HUES64 (cell line): ENCODE results near the gene HOXD10.

Experiments used
- H3K27ac ChIP-seq: 2 replicates; pipeline ENCODE4 v1.7.0; 2013; ENCODE audit warnings: low read depth, low read length, inconsistent platforms
- H3K27me3 ChIP-seq: 2 replicates; pipeline ENCODE4 v1.6.1; 2013; ENCODE audit warnings: mild to moderate bottlenecking, low read length; ENCODE audit not compliant: insufficient read depth
- H3K36me3 ChIP-seq: 2 replicates; pipeline ENCODE4 v1.6.1; 2013; ENCODE audit warnings: mild to moderate bottlenecking, low read length; ENCODE audit not compliant: insufficient read depth
- H3K4me1 ChIP-seq: 2 replicates; pipeline ENCODE4 v1.6.1; 2013; ENCODE audit warnings: mild to moderate bottlenecking, low read length, moderate library complexity; ENCODE audit not compliant: insufficient read depth
- H3K4me3 ChIP-seq: 2 replicates; pipeline ENCODE4 v1.5.1; 2013; ENCODE audit warnings: mild to moderate bottlenecking, low read length, moderate library complexity
- H3K9ac ChIP-seq: 2 replicates; pipeline ENCODE4 v1.6.1; 2013; ENCODE audit warnings: mild to moderate bottlenecking, low read depth, low read length
- H3K9me3 ChIP-seq: 2 replicates; pipeline ENCODE4 v1.6.1; 2013; ENCODE audit warnings: low read depth, low read length; ENCODE audit not compliant: insufficient read depth
- WGBS: fragments of 150-250, 120-280 bp; methylation state at CpG from one replicate; pipeline ENCODE4 v1.1.7; 2013; ENCODE audit warnings: missing lambda C conversion rate; 5-methylcytosine and 5-hydroxymethylcytosine counted together

HOXD10 gene

DNA sequence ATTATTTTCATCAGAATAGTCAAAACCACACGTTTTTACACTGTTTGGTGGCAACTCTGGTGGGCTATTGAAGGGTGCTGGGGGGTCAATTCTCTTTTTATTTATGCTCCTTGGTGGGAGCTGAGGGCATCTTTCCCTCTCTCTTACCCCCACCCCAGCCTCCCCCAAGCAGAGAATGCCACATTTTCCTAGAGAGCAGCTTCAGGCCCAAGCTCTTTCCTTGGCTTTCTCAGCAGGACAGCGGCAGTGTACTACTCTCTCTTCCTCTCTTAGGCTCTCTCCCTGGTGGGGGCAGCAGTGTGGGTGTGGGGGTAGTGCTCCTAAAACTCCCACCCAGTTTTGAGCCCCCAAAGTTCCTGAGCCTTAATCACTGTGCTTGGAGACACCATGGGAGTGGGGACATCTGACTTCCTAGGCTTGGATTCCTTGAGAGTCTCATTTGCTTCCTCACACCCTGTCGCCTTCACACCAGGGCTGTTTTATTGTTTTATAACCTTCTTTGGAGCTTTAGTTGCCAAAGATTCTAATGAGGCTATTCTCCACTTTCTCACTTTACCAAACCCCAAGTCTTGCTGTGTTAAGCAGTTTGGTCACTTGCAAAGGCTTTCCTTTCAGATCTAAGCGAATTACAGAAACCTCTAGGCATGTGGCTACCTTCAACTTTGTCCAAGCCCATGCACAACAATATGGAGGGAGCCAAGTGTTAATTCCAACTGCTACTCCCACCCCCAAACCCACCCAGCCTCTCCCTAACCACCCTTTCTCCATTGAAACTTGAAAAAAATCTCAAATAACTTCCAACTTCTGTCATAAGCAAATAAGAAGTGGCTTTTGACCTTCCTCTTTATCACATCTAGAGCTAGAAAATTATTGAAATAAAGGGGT lies 28.7 kb downstream of the HOXD10 start:
- WGBS, result 19% methylated on average over 2 of the region's 4 CpGs
- Histone ChIP-seq H3K9me3 (no peaks in the 10 kb centered on the region), H3K4me3 (no peak overlapping the region), H3K9ac (no peak overlapping the region), H3K4me1 (0 out of 2 replicates have a peak, but pooled peaks cover 2% of the 10 kb centered on the region), H3K27me3 (peaks cover 100% of the 10 kb centered on the region), H3K27ac (no peak overlapping the region), H3K36me3 (no peaks in the 10 kb centered on the region)

GRCh38 chr2:176146101-176146500 lies 29.5 kb downstream of the HOXD10 start:
- Histone ChIP-seq H3K9me3 (no peaks in the 10 kb centered on the region), H3K27me3 (peaks cover 100% of the 10 kb centered on the region), H3K9ac (no peak overlapping the region), H3K4me1 (0 out of 2 replicates have a peak, but pooled peaks cover 2% of the 10 kb centered on the region), H3K27ac (no peak overlapping the region), H3K4me3 (no peak overlapping the region), H3K36me3 (no peaks in the 10 kb centered on the region)
- 57% methylated on average over 5 of the region's 6 CpGs for WGBS

GRCh38 chr2:176146645-176147044 lies 30.1 kb downstream of the HOXD10 start:
- Histone ChIP-seq H3K27ac (no peak overlapping the region), H3K9me3 (no peaks in the 10 kb centered on the region), H3K9ac (no peak overlapping the region), H3K27me3 (peaks cover 100% of the 10 kb centered on the region), H3K36me3 (no peaks in the 10 kb centered on the region), H3K4me1 (0 out of 2 replicates have a peak, but pooled peaks cover 2% of the 10 kb centered on the region), H3K4me3 (no peak overlapping the region)

DNA sequence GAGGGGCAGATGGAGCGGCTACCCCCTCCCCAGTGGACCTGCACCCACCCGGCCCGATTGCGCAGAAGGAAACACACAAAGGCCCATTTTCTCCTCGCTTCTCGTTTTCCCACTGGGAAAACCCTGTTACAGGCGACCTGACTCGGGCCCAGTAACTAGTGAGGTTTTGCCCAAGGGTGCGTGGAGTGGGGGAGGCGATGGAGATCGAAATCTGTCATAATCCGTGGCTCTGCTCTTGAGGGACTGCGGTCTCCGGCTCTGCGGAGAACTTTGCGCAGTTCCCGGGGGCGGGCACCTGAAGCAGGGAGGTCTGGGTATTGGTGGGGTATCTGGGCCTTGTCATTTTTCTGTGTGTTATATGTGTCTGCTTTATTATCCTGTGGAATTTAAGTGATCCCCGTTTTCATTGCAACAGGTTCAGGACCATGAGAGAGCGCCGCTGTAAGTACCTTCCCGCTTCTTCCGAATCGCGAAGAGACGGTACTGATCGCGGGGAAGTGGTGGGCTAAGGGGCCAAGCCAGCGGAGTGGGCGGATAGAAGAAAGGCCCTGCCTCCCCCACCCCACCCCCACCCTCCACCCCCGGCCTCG lies 30.7 kb downstream of the HOXD10 start:
- Histone ChIP-seq H3K9me3 (no peaks in the 10 kb centered on the region), H3K9ac (no peak overlapping the region), H3K27ac (no peak overlapping the region), H3K4me3 (no peak overlapping the region), H3K27me3 (peaks cover 100% of the 10 kb centered on the region), H3K4me1 (0 out of 2 replicates have a peak, but pooled peaks cover 2% of the 10 kb centered on the region), H3K36me3 (no peaks in the 10 kb centered on the region)
- WGBS, result 17% methylated on average over 29 of the region's 32 CpGs

GRCh38 chr2:176147800-176148496 lies 31.4 kb downstream of the HOXD10 start:
- no peak overlapping the region for H3K27ac ChIP-seq
- no peaks in the 10 kb centered on the region for H3K36me3 ChIP-seq
- no peak overlapping the region for H3K9ac ChIP-seq
- H3K4me1 ChIP-seq, result 0 out of 2 replicates have a peak, but pooled peaks cover 2% of the 10 kb centered on the region
- no peak overlapping the region for H3K4me3 ChIP-seq
- WGBS, result 3% methylated on average over 31 of the region's 31 CpGs
- H3K9me3 ChIP-seq, result 0 out of 2 replicates have a peak, but pooled peaks cover 4% of the 10 kb centered on the region
- peaks cover 100% of the 10 kb centered on the region for H3K27me3 ChIP-seq

- H3K27ac ChIP-seq, result no peak overlapping the region
- WGBS, result 22% methylated on average over 11 of the region's 11 CpGs
- 0 out of 2 replicates have a peak, but pooled peaks cover 4% of the 10 kb centered on the region for H3K9me3 ChIP-seq
- H3K4me1 ChIP-seq, result 0 out of 2 replicates have a peak, but pooled peaks cover 2% of the 10 kb centered on the region
- no peaks in the 10 kb centered on the region for H3K36me3 ChIP-seq
- no peak overlapping the region for H3K4me3 ChIP-seq
- H3K27me3 ChIP-seq, result peaks cover 100% of the 10 kb centered on the region
- no peak overlapping the region for H3K9ac ChIP-seq
These were observed 32.3 kb downstream of the HOXD10 start for GRCh38 chr2:176148751-176149421.

GRCh38 chr2:176149481-176149938 lies 32.9 kb downstream of the HOXD10 start:
- H3K36me3 ChIP-seq, result no peaks in the 10 kb centered on the region
- 0 out of 2 replicates have a peak, but pooled peaks cover 4% of the 10 kb centered on the region for H3K9me3 ChIP-seq
- H3K9ac ChIP-seq, result no peak overlapping the region
- WGBS, result 8% methylated on average over 22 of the region's 22 CpGs
- no peak overlapping the region for H3K4me3 ChIP-seq
- peaks cover 100% of the 10 kb centered on the region for H3K27me3 ChIP-seq
- 0 out of 2 replicates have a peak, but pooled peaks cover 2% of the 10 kb centered on the region for H3K4me1 ChIP-seq
- no peak overlapping the region for H3K27ac ChIP-seq

DNA sequence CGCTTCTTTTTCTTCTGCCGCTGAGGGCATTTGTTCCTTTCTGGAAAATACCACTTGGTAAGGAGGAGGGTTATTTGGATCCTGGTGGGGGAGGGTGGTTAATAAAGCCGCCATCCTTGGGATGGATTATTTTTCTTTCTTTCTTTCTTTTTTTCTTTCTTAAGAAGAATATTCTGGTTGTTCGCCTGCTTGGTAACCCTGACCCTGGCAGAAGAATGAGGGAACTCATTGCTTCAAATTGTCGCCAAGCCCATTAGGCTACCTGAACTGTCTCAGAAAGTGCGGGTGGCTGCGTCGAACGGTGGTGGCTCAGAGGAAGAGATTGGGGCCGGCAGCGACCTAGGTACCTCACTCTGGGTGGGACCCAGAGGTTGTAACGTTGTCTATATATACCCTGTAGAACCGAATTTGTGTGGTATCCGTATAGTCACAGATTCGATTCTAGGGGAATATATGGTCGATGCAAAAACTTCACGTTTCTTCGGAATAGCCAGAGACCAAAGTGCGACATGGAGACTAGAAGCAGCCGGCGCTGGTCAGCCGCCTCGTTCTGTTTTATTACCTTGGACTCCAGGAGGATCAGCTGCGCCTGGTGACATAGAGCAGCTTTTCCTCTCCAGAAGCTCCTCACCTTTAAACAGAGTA lies 33.5 kb downstream of the HOXD10 start:
- H3K27me3 ChIP-seq, result peaks cover 100% of the 10 kb centered on the region
- WGBS, result 10% methylated on average over 22 of the region's 24 CpGs

GRCh38 chr2:176150584-176151441 lies 34.2 kb downstream of the HOXD10 start:
- H3K27me3 ChIP-seq, result peaks cover 100% of the 10 kb centered on the region
- 16% methylated on average over 14 of the region's 14 CpGs for WGBS
- H3K9ac ChIP-seq, result no peak overlapping the region
- peaks cover 10% of the 10 kb centered on the region; the same call in 1 of the 2 replicates for H3K4me1 ChIP-seq
- 0 out of 2 replicates have a peak, but pooled peaks cover 4% of the 10 kb centered on the region for H3K9me3 ChIP-seq
- H3K4me3 ChIP-seq, result no peak overlapping the region
- no peaks in the 10 kb centered on the region for H3K36me3 ChIP-seq
- no peak overlapping the region for H3K27ac ChIP-seq

More for the DNA sequence above, 33.5 kb downstream of the HOXD10 start:
- no peak overlapping the region for H3K4me3 ChIP-seq
- H3K27ac ChIP-seq, result no peak overlapping the region
- no peak overlapping the region for H3K9ac ChIP-seq
- H3K36me3 ChIP-seq, result no peaks in the 10 kb centered on the region
- 0 out of 2 replicates have a peak, but pooled peaks cover 4% of the 10 kb centered on the region for H3K9me3 ChIP-seq
- H3K4me1 ChIP-seq, result peaks cover 4% of the 10 kb centered on the region; the same call in 1 of the 2 replicates
